Activated naive CD8-positive, alpha-beta T cell treated with anti-CD3 and anti-CD28 coated beads for 36 hours (primary cell): ENCODE results near the gene EED. TPM values are rescaled to one million over a fixed set of nuclear protein-coding genes. Genes with fewer than 3 reads are reported as not detected.
"Not testable (repeated sequence)": the region's sequence is repeated elsewhere in the genome, so short reads cannot be mapped to it uniquely, and the experiment has no call there.

Source experiments
- DNase-seq: peaks from one replicate; pipeline ENCODE4 v3.0.0; 2021
- H3K27ac Mint-ChIP-seq: one replicate; pipeline ENCODE4 v1.8.0; 2022; ENCODE audit warnings: mild to moderate bottlenecking, moderate library complexity, mixed read lengths
- H3K27me3 Mint-ChIP-seq: one replicate; pipeline ENCODE4 v1.8.0; 2022; ENCODE audit warnings: mild to moderate bottlenecking, mixed read lengths
- H3K36me3 Mint-ChIP-seq: one replicate; pipeline ENCODE4 v1.8.0; 2021; ENCODE audit warnings: mild to moderate bottlenecking, mixed read lengths
- H3K4me1 Mint-ChIP-seq: one replicate; pipeline ENCODE4 v1.8.0; 2021; ENCODE audit warnings: mixed read lengths
- H3K4me3 Mint-ChIP-seq: one replicate; pipeline ENCODE4 v1.8.0; 2022; ENCODE audit warnings: mild to moderate bottlenecking, moderate library complexity, mixed read lengths
- H3K9me3 Mint-ChIP-seq: one replicate; pipeline ENCODE4 v1.8.0; 2022; ENCODE audit warnings: mixed read lengths
- total RNA-seq, 2 experiments: library from RNA; stranded (reverse); gene quantifications; one replicate each; pipeline ENCODE4 v1.2.3, GENCODE V29; 2021

The EED gene
- total RNA-seq, 2 experiments from 2014 or later: 85.3 to 86.7 TPM

DNA sequence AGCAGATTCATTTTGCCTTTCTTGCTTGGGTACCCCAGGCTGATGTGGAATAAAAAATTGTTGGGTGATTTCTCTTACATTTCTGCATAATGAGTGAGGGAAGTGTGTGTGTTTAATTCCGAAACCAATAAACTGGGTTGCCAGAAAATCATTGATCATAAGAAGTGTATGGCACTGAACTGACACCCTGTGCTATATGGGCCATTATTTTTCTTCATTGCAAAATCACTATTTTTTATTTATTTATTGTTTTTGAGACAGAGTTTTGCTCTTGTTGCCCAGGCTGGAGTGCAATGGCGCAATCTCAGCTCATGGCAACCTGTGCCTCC lies 42.9 kb downstream of the EED start:
- H3K36me3 Mint-ChIP-seq: peaks cover 41% of the 10 kb centered on the region
- peak overlapping the region; percentile 90 for H3K27ac Mint-ChIP-seq
- H3K4me3 Mint-ChIP-seq: no peak overlapping the region
- peaks cover 57% of the 10 kb centered on the region for H3K4me1 Mint-ChIP-seq
- no peak for DNase-seq
- H3K27me3 Mint-ChIP-seq: no peaks in the 10 kb centered on the region
- H3K9me3 Mint-ChIP-seq: peaks cover 5% of the 10 kb centered on the region

DNA sequence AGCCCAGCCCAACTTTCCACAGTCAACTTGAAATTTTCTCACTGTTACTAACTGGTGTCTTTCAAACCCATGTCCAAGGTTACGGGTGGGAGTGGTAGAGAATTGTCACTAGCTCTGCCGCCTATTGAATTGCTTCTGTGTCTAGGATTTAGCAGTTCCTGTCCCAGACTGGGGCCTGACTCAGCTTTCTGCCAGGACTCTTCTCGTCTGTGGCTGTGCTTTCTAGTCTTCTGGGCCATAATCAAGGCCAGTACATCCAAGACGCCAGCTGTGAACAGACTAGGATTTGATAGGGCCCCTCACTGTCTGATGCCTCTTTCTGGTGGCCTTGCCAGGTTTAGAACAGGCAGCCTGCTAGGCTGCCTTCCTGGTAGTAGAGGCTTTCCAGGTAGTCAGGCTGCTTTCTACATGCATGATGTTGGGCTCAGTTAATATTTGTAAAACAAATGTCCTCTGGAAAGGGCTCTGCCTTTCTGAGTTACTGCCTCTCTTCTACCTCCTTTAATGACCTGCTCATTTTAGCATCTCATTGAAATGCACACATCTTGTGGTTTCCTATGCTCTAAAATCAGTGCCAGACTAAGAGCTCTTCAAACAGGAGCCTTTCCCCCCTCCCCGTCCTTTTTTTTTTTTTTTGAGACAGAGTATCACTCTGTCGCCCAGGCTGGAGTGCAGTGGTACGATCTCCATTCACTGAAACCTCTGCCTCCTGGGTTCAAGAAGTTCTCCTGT lies 44.4 kb downstream of the EED start:
- Mint-ChIP-seq H3K36me3 (peaks cover 40% of the 10 kb centered on the region), H3K27ac (peak overlapping the region; percentile 67), H3K4me3 (no peak overlapping the region), H3K27me3 (no peaks in the 10 kb centered on the region), H3K9me3 (peaks cover 5% of the 10 kb centered on the region), H3K4me1 (peaks cover 62% of the 10 kb centered on the region)
- DNase-seq: no peak

DNA sequence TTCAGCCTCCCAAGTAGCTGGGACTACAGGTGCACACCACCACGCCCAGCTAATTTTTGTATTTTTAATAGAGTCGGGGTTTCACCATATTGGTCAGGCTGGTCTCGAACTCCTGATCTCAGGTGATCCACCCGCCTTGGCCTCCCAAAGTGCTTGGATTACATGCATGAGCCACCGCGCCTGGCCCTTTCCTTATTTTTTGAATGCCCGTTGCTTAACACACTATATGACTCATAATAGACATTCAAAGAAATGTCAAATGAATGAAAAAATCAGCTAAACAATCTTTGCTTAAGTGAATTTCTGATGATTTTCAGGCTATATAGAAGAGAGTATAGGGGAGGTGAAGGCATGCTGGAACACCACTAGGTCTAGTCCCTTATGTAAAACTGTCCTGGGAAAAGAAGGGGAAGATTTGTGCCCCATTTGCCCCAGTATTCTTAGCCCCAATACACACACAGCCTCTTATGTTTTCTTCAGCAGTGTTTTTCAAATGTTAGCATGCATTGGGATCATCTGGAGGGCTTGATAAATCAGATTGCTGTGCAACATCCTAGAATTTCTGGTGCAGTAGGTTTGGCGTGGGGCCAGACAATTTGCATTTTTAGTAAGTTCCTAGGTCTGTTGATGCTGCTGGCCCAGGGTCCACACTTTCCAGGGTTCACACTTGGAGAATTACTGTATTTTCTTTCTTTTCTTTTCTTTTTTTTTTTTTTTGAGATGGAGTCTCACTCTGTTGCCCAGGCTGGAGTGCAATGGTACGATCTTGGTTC lies 45.1 kb downstream of the EED start:
- not testable (repeated sequence) for DNase-seq, H3K9me3 Mint-ChIP-seq, H3K4me3 Mint-ChIP-seq, H3K27me3 Mint-ChIP-seq
- H3K36me3 Mint-ChIP-seq: peaks cover 33% of the 10 kb centered on the region
- H3K4me1 Mint-ChIP-seq: peaks cover 62% of the 10 kb centered on the region
- H3K27ac Mint-ChIP-seq: peak overlapping the region; percentile 67

DNA sequence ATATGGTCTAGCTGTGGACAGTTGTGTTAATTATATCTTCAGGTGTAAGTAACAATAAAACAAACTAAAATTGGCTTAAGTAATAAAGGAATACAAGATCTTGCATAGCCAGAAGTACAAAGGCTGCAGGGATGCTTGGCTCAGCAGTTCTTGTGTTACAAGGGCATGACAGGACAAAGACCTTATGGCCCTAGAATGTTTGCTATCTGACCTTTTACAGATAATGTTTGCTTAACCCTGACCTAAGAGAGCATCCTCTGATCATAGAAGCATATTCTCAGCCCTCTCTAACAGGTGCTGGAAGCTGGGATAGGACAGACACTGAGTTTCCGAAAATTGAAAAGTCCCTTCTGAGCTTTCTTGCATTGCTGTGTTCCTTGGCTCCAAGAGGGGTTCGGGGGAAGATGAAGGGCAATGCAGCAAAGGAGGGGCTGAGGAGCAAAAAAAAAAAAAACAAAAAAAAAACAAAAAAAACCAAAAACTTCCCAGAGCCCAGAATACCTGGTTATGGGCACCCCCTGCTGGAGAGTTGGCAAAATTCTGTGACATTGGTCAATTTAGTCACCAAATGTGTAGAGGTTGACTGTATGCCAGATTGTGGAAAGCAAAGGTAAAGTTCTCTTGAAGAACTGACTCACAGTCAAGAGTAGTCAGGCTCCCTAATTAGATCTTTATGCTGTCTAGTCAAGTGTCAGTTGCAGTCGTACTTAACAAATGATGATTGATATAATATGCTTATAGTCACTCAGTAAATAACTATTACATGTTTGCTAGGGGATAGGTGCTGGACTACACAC lies 47.1 kb downstream of the EED start:
- H3K4me3 Mint-ChIP-seq: no peak overlapping the region
- peak; percentile 65 for DNase-seq

DNA sequence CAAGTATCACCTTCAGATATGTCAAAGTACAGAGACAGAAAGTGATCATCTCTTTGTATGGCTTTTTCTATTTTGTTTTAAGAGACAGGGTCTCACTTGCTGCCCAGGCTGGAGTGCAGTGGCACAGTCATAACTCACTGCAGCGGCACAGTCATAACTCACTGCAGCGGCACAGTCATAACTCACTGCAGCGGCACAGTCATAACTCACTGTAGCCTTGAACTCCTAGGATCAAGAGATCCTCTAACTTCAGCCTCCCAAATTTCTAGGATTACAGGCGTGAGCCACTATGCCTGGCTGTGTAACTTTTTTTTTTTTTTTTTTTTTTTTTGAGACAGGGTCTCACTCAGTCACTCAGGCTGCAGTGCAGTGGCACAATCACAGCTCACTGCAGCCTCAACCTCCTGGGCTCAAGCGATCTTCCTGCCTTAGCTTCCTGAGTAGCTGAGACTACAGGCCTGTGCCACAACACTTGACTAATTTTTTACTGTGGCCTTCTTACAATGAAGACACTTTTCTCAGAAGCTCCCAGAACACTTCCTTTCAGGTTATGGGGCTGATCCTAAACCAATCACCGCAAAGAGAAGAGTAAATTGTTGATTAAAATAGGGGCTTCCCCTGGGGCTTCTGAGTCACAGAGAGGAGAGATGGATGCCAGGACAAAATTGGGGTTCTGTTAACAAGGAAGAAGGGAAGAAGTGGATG lies 48.5 kb downstream of the EED start:
- DNase-seq: peak; percentile 55
- peak overlapping the region; percentile 83 for H3K27ac Mint-ChIP-seq
- H3K9me3 Mint-ChIP-seq: no peaks in the 10 kb centered on the region
- H3K4me3 Mint-ChIP-seq: no peak overlapping the region
- no peaks in the 10 kb centered on the region for H3K27me3 Mint-ChIP-seq
- H3K36me3 Mint-ChIP-seq: peaks cover 24% of the 10 kb centered on the region
- H3K4me1 Mint-ChIP-seq: peaks cover 40% of the 10 kb centered on the region

More for the DNA sequence above, 47.1 kb downstream of the EED start:
- Mint-ChIP-seq H3K27ac (peak overlapping the region; percentile 77), H3K36me3 (peaks cover 26% of the 10 kb centered on the region), H3K9me3 (no peaks in the 10 kb centered on the region), H3K27me3 (no peaks in the 10 kb centered on the region), H3K4me1 (peaks cover 53% of the 10 kb centered on the region)

DNA sequence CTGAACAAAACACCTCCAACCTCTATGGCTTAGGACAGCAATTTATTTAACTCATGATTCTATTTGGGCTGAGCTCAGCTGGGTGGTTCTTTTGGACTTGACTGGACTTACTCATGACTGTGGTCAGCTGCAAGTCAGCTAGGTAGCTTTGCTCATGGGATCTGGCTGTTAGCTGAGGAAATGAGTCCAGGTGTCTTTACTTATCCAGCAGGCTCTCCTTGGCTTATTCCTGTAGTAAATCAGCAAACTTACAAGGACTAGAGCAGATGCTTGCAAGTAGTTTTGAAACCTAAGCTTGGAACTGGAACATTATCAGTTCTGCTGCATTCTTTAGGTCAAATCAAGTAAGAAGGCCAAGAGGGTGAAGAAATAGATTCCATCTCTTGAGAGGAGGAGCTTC lies 49.5 kb downstream of the EED start:
- no peaks in the 10 kb centered on the region for H3K27me3 Mint-ChIP-seq
- peak overlapping the region; percentile 12 for H3K27ac Mint-ChIP-seq
- no peak overlapping the region for H3K4me3 Mint-ChIP-seq
- no peaks in the 10 kb centered on the region for H3K9me3 Mint-ChIP-seq
- H3K4me1 Mint-ChIP-seq: peaks cover 31% of the 10 kb centered on the region
- no peak for DNase-seq
- H3K36me3 Mint-ChIP-seq: peaks cover 19% of the 10 kb centered on the region

DNA sequence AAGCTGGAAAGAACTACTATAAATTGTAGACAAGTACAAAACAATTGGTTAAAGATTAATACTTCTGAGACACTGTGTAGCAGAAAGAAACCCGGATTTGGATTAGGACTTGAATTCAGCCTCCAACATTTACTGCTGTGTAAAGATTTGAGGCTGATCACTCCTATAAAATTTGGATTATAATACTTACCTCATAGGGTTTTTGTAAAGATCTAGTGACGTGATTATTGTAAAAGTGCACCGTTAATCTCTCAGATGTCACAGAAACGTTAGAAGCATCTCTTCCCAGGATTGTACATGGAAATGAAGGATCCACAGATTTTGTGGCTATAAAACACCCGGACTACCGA lies 57.2 kb downstream of the EED start:
- no peaks in the 10 kb centered on the region for H3K27me3 Mint-ChIP-seq
- H3K9me3 Mint-ChIP-seq: no peaks in the 10 kb centered on the region
- peaks cover 15% of the 10 kb centered on the region for H3K36me3 Mint-ChIP-seq
- peak overlapping the region; percentile 98 for H3K27ac Mint-ChIP-seq
- no peak for DNase-seq
- H3K4me1 Mint-ChIP-seq: peaks cover 29% of the 10 kb centered on the region
- H3K4me3 Mint-ChIP-seq: peak overlapping the region; percentile 100

DNA sequence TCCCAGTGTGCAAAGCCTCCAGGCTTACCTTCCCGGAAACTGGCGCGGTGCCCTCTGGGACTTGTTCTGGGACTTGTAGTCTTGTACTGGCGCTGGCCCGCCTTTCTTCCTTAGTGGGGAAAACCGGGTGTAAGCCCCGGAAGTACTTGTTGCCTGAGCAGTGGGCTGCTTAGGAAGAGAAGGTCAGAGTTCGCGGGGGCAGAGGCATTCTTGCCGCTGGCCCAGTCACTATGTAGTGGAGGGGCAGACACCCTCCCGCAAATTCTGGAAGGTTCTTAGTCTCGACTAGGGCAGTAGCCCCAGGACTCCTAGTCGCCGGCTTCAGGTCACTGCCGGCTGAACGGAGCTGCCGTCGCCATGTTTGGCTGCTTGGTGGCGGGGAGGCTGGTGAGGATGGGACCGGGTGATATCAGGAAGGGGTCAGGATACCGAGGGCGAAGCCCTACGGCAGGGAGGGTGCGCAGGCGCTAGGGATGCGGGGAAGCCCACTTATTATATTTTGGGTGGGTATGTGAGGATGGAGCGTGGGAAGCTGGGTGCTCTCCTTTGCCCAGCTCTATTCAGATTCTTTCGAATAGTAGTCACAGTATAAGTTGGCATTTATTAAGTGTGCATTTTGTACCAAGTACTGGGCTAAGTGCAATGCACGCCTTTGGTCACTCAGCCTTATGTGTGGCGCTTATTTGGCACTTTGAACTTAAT lies 57.7 kb downstream of the EED start, which contains the start of gene HIKESHI:
Gene HIKESHI, plus strand, starts transcription at position 149 of the 702 bp plus-strand sequence. Its CDS starts 209 bp downstream, at position 358.
- no peaks in the 10 kb centered on the region for H3K9me3 Mint-ChIP-seq
- H3K36me3 Mint-ChIP-seq: peaks cover 15% of the 10 kb centered on the region
- peak within 1 kb of the TSS; percentile 100 for H3K4me3 Mint-ChIP-seq
- peaks cover 29% of the 10 kb centered on the region for H3K4me1 Mint-ChIP-seq
- H3K27ac Mint-ChIP-seq: peak within 1 kb of the TSS; percentile 98
- H3K27me3 Mint-ChIP-seq: no peaks in the 10 kb centered on the region
- peak; percentile 85 for DNase-seq

DNA sequence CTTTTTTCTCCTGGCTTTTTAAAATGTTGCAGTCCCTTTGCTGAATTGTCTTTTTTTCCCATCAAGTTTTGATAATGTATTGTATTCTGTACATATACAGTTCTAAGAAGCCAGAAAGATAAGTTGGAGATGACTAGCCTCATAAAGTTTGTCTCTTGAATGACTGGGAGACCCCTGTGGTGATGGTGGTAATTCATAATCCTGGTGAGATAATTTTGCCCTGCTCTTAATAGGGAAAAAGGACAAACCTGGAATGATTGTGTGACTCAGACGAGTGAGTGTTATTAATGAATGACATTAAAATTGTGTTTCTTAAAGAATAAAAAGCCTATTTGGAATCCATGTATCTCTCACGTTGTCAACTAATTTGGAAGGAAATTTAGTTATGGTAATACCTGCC lies 58.7 kb downstream of the EED start:
- peak overlapping the region; percentile 70 for H3K27ac Mint-ChIP-seq

DNA sequence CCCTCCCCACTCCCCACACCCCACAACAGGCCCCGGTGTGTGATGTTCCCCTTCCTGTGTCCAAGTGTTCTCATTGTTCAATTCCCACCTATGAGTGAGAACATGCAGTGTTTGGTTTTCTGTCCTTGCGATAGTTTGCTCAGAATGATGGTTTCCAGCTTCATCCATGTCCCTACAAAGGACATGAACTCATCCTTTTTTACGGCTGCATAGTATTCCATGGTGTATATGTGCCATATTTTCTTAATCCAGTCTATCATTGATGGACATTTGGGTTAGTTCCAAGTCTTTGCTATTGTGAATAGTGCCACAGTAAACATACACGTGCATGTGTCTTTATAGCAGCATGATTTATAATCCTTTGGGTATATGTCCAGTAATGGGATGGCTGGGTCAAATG lies 64.2 kb downstream of the EED start:
- H3K27ac Mint-ChIP-seq, DNase-seq, H3K9me3 Mint-ChIP-seq, H3K4me3 Mint-ChIP-seq, H3K27me3 Mint-ChIP-seq: not testable (repeated sequence)
- peaks cover 35% of the 10 kb centered on the region for H3K4me1 Mint-ChIP-seq
- peaks cover 49% of the 10 kb centered on the region for H3K36me3 Mint-ChIP-seq

More for the DNA sequence above, 58.7 kb downstream of the EED start:
- H3K27me3 Mint-ChIP-seq: no peaks in the 10 kb centered on the region
- peaks cover 29% of the 10 kb centered on the region for H3K4me1 Mint-ChIP-seq
- H3K4me3 Mint-ChIP-seq: peak overlapping the region; percentile 100
- H3K36me3 Mint-ChIP-seq: peaks cover 13% of the 10 kb centered on the region
- no peak for DNase-seq
- no peaks in the 10 kb centered on the region for H3K9me3 Mint-ChIP-seq

DNA sequence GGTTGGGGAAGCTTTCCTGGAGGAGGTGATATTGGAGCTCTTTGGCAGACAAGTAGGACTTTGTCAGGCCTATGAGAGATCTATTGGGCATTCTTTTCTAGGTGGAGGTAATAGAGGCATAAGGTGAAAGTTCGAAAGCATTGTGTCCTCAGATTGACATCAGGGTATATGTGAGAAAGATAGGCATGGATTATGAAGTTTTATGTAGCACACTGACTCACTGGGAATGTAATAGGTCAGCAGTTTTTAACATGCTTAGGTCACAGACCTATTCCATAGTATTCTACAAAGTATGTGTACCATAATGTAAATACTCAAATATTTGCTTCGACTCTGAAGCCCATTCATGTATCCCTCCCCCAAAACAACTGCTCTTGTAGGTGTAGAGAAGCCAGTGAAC lies 69.2 kb downstream of the EED start:
- H3K27ac Mint-ChIP-seq: no peak overlapping the region
- peaks cover 59% of the 10 kb centered on the region for H3K36me3 Mint-ChIP-seq
- DNase-seq: no peak
- H3K9me3 Mint-ChIP-seq: peaks cover 2% of the 10 kb centered on the region
- H3K27me3 Mint-ChIP-seq: no peaks in the 10 kb centered on the region
- peaks cover 18% of the 10 kb centered on the region for H3K4me1 Mint-ChIP-seq
- H3K4me3 Mint-ChIP-seq: no peak overlapping the region

DNA sequence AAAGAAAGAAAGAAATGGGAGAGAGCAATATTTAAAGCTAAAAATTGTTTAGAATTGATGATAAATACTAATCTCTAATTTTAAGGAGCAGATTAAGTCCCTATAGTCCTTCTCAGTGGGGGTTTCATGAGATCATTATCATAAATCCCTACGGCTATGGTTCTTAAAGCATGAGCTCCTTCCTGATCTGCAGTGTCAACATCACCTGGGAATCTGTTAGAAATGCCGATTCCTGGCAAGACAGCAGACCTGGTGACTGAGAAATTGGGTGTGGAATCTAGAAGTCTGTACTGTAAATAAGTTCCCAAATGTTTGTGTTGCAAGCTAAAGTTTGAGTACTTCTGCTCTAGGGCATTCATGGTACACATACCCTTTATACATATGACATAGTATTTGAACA lies 70.1 kb downstream of the EED start:
- Mint-ChIP-seq H3K27ac (no peak overlapping the region), H3K27me3 (no peaks in the 10 kb centered on the region), H3K4me1 (peaks cover 16% of the 10 kb centered on the region), H3K36me3 (peaks cover 55% of the 10 kb centered on the region), H3K4me3 (no peak overlapping the region), H3K9me3 (peaks cover 2% of the 10 kb centered on the region)
- no peak for DNase-seq
